Naive B cell (primary cell): ENCODE results near the gene FYN. TPM values are rescaled to one million over a fixed set of nuclear protein-coding genes. Genes with fewer than 3 reads are reported as not detected.

Experiments
- ATAC-seq, 2 donors: fragments of 150-1000 bp; cut with Tn5 transposase; 2 replicates each; pipeline ENCODE4 v1.10.0; 2021; ENCODE audit warnings: low read depth in 2 of 2, mild to moderate bottlenecking in 2 of 2, moderate library complexity in 2 of 2
- DNase-seq: peaks from one replicate; pipeline ENCODE4 v3.0.0; 2022
- H3K27ac Mint-ChIP-seq, 6 donors: one replicate each; pipeline ENCODE4 v1.8.0; 2020 to 2022; ENCODE audit warnings: mild to moderate bottlenecking in 6 of 6, mixed read lengths in 6 of 6, moderate library complexity in 5 of 6, inconsistent platforms in 2 of 6
- H3K27me3 Mint-ChIP-seq, 3 donors: one replicate each; pipeline ENCODE4 v1.8.0; 2021 to 2022; ENCODE audit warnings: mixed read lengths in 3 of 3, mild to moderate bottlenecking in 1 of 3
- H3K36me3 Mint-ChIP-seq, 2 donors: one replicate each; pipeline ENCODE4 v1.8.0; 2020 to 2022; ENCODE audit warnings: mixed read lengths in 2 of 2, inconsistent platforms in 1 of 2, mild to moderate bottlenecking in 1 of 2
- H3K4me1 Mint-ChIP-seq, 3 donors: one replicate each; pipeline ENCODE4 v1.8.0; 2020 to 2022; ENCODE audit warnings: mixed read lengths in 3 of 3, inconsistent platforms in 1 of 3, mild to moderate bottlenecking in 1 of 3, moderate library complexity in 1 of 3
- H3K4me3 Mint-ChIP-seq, 8 donors: one replicate each; pipeline ENCODE4 v1.8.0; 2020 to 2022; ENCODE audit warnings: mild to moderate bottlenecking in 8 of 8, mixed read lengths in 8 of 8, moderate library complexity in 8 of 8, inconsistent platforms in 2 of 8
- H3K9me3 Mint-ChIP-seq, 7 donors: one replicate each; pipeline ENCODE4 v1.8.0; 2020 to 2022; ENCODE audit warnings: mixed read lengths in 7 of 7, mild to moderate bottlenecking in 5 of 7, inconsistent platforms in 2 of 7, moderate library complexity in 1 of 7
- polyA plus RNA-seq, 6 donors: library from polyadenylated mRNA; unstranded; fragments of 300-500 nt; fragmentation: Illumina TruSeq; gene quantifications; one replicate each; pipeline ENCODE4 v1.2.3, GENCODE V29; 2021; ENCODE audit warnings: low read depth in 6 of 6

Gene FYN
- polyA plus RNA-seq, 6 donors from 2014 or later: 53.1 to 94.5 (median 78.7) TPM

DNA sequence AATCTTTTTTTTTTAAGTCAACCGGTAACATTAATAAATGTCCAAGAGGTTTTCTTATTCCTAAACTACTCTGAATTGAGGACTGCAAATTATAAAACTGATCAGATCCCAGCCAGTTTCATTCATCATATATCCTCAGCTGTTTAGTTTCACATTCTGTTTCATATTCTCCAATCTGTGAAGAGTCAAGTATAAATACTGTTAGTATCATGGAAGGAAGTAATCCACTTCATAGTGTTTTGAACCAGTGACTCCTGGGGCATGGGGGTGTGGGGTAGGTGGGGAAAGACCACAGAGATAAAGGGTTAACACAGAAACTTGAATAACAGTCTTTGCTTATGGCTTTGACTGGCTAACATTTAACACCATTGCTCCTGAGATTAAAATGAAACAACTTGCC, 69.9 kb downstream of the FYN start:
- ATAC-seq (peak; percentile 56 to 60), DNase-seq (no peak)
- H3K9me3 Mint-ChIP-seq: no peaks in the 10 kb centered on the region
- H3K27ac Mint-ChIP-seq: peak overlapping the region in 4 of 6 donors; percentile 29 to 59 (median 44)
- H3K4me3 Mint-ChIP-seq: peak overlapping the region in 1 of 8 donors; percentile 2
- peaks cover 43 to 63% (median 54%) of the 10 kb centered on the region in 3 donors for H3K4me1 Mint-ChIP-seq
- H3K27me3 Mint-ChIP-seq: no peaks in the 10 kb centered on the region
- peaks cover 0 to 11% of the 10 kb centered on the region in 2 donors for H3K36me3 Mint-ChIP-seq

DNA sequence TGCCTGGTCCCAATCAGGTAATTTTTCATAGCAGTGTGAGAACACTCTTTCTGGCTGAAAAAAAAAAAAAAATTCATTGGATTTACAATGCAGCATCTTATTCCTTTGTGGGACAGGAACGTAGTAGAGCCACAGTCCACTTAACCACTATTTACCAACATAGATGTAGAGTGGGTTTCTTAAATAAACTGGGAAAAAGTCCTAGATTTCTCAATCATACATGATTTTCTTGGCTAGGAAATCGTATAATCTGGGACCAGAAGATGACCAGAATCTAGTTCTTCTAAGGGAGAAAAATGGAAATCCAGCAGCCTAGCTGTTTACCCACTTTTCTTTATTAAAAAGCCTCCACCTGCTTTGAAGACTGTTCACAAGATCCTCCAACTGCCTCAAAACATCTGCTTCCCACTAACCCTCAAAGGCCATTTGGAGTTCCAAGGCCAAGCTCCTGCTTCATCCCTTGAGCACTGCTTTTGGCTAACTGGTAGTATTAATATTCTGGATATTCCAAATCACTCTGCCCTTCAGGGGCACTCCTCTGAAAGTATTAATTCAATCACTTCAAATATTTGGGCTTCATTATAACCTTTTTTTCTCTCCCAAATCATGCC, 70.4 kb downstream of the FYN start:
- Mint-ChIP-seq H3K4me1 (peaks cover 43 to 57% (median 54%) of the 10 kb centered on the region in 3 donors), H3K27me3 (no peaks in the 10 kb centered on the region), H3K36me3 (peaks cover 0 to 11% of the 10 kb centered on the region in 2 donors), H3K9me3 (no peaks in the 10 kb centered on the region), H3K27ac (peak overlapping the region in 4 of 6 donors; percentile 37 to 61 (median 54)), H3K4me3 (no peak overlapping the region)
- no peak for DNase-seq
- ATAC-seq: no peak

DNA sequence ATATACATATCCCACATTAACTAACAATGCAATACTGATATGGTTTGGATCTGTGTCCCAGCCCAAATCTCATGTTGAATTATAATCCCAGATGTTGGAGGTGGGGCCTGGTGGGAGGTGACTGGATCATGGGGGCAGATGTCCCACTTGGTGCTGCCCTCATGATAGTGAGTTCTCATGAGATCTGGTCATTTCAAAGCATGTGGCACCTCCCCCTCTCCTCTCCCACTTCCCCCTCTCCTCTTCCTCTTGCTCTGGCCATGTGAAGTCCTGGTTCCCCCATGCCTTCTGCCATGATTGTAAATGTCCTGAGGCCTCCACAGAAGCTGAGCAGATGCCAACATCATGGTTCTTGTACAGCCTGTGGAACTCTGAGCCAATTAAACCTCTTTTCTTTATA, 71.2 kb downstream of the FYN start:
- peaks cover 0 to 11% of the 10 kb centered on the region in 2 donors for H3K36me3 Mint-ChIP-seq
- H3K27me3 Mint-ChIP-seq: no peaks in the 10 kb centered on the region
- no peak overlapping the region for H3K4me3 Mint-ChIP-seq
- H3K4me1 Mint-ChIP-seq: peaks cover 43 to 56% (median 48%) of the 10 kb centered on the region in 3 donors
- DNase-seq: no peak
- no peaks in the 10 kb centered on the region for H3K9me3 Mint-ChIP-seq
- H3K27ac Mint-ChIP-seq: peak overlapping the region in 2 of 6 donors; percentile 32 to 63
- no peak for ATAC-seq

DNA sequence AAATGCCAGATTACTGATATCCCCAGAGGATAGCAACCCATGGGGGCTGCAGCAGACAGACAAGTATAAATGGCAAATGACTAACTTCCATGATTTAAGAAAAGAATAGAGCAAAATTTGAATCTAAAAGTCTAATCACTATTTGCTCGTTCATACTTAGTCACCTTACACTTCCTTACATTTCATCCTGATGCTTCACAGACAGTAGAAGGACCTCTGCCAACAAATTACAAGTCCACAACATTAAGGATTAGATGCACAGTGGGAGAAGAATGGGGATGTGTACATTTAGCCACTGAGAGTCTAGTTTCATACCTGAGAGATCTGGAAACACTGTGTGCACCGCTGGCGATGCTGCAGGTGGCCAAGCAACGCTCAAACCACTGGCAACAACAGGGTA, 72.4 kb downstream of the FYN start:
- H3K4me3 Mint-ChIP-seq: no peak overlapping the region
- peaks cover 33 to 45% (median 36%) of the 10 kb centered on the region in 3 donors for H3K4me1 Mint-ChIP-seq
- no peak overlapping the region for H3K27ac Mint-ChIP-seq
- H3K9me3 Mint-ChIP-seq: no peaks in the 10 kb centered on the region
- DNase-seq (no peak), ATAC-seq (no peak)
- H3K36me3 Mint-ChIP-seq: peaks cover 0 to 11% of the 10 kb centered on the region in 2 donors
- no peaks in the 10 kb centered on the region for H3K27me3 Mint-ChIP-seq

DNA sequence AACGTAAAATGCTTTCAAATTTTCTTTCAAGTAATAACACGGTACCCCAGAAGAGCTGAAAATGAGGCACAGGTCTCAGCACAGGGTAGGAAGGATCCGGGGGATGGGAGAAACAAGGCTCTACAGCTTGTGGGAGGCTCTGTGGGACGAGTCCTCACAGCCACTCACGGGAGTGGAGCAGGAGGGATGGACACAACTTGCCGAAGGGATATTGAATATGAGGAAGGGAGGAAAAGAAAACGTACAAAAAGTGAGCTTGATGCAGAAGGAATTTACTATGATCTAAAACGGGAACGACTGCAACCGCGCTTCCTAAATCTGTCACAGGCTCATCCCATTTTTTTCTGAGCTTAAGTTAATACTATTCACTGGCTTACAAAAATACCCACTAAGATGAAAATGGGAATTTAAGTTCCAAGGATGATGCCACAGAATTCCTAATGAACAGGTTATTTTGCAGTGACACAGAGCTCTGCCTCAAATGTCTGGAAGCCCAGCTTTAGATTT, 72.9 kb downstream of the FYN start:
- no peak for DNase-seq
- H3K4me1 Mint-ChIP-seq: peaks cover 31 to 41% (median 31%) of the 10 kb centered on the region in 3 donors
- ATAC-seq: no peak

DNA sequence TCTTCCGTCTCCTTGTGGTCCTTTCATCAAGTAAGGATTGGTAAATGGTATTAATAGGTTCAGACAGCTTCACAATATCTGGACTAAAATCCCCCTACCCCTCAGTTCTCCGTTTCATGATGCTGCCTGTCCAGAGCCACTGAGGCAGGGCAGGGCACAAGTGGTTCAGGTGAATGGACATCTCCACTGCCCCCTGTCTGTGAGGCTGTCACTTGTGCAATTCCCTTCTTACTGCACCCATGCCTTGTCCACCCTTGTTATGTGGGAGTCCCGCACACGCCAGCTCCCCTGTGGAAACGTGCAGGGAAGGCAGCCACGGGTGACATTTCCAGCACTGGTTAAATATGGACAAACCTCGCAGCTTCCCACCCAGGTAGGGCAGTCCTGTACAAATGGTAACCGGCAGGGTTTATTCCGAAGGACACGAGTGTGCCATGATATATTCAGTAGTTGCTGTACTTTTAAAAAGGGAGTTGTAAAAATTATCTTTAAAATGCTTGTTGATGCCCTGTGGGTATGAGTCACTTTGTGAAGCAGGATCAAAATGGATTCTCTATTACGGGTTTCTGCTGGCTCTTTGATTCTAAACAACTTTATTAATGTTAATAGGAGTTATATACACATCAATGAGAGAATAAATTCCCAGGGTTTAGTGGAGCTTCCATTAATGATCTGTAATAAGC, 73.5 kb downstream of the FYN start:
- no peak overlapping the region for H3K4me3 Mint-ChIP-seq
- ATAC-seq: no peak
- no peaks in the 10 kb centered on the region for H3K27me3 Mint-ChIP-seq
- H3K27ac Mint-ChIP-seq: no peak overlapping the region
- H3K36me3 Mint-ChIP-seq: peaks cover 0 to 11% of the 10 kb centered on the region in 2 donors
- no peak for DNase-seq
- peaks cover 29 to 46% (median 32%) of the 10 kb centered on the region in 3 donors for H3K4me1 Mint-ChIP-seq
- no peaks in the 10 kb centered on the region for H3K9me3 Mint-ChIP-seq

More for the DNA sequence above, 72.9 kb downstream of the FYN start:
- H3K27ac Mint-ChIP-seq: peak overlapping the region in 1 of 6 donors; percentile 78
- H3K36me3 Mint-ChIP-seq: peaks cover 0 to 11% of the 10 kb centered on the region in 2 donors
- H3K27me3 Mint-ChIP-seq: no peaks in the 10 kb centered on the region
- no peaks in the 10 kb centered on the region for H3K9me3 Mint-ChIP-seq
- H3K4me3 Mint-ChIP-seq: peak overlapping the region in 1 of 8 donors; percentile 1

DNA sequence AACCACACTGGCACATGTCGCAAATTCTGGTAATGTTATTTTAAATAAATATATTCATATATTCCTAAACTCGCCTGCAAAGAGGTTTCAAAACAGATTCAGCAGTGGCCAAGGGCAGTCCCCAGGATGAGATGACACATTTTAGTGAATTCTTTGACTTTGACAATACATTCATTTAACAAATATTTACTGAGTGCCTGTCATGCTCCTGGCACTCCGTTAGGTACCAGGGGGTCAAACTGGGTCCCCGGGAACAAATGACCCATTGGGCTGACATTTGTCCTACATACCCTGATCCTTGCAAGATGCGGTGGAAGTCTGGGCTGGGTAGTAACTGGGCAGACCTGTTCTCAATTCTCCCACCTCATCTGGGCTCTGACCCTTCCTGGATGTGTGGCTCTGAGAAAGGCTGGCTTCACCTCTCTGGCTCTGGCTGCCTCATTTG, 74.9 kb downstream of the FYN start:
- Mint-ChIP-seq H3K27ac (no peak overlapping the region), H3K27me3 (no peaks in the 10 kb centered on the region), H3K4me3 (no peak overlapping the region), H3K4me1 (peaks cover 22 to 38% (median 30%) of the 10 kb centered on the region in 3 donors), H3K36me3 (peaks cover 0 to 11% of the 10 kb centered on the region in 2 donors), H3K9me3 (no peaks in the 10 kb centered on the region)
- no peak for DNase-seq
- no peak for ATAC-seq

DNA sequence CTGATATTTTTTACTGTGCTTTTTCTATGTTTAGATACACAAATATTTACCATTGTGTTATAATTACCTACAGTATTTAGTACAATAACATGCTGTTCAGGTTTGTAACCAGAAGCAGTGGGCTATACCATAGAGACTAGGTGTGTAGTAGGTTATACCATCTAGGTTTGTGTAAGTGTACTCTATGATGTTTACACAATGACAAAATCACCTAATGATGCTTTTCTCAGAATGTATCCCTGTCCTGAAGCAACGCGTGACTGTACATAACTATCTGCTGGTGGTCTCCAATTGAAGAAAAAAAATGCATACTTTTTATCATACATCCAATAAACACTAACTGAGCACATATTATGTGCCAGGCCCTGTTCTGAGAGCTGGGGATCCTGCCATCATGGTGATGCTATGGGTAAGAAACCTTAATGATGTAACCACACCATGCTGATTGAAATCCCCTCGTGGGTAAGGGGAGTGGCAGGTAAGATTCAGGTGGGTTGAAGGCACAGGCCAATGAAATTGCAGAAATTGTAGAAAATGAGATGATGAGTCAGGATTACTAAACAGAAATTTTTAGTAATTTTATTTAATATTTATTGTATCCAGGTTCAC, 76.8 kb downstream of the FYN start:
- Mint-ChIP-seq H3K9me3 (no peaks in the 10 kb centered on the region), H3K27me3 (no peaks in the 10 kb centered on the region), H3K4me3 (no peak overlapping the region), H3K36me3 (peaks cover 0 to 11% of the 10 kb centered on the region in 2 donors), H3K4me1 (peaks cover 11 to 39% (median 20%) of the 10 kb centered on the region in 3 donors), H3K27ac (peak overlapping the region in 1 of 6 donors; percentile 22)
- ATAC-seq (no peak), DNase-seq (no peak)

DNA sequence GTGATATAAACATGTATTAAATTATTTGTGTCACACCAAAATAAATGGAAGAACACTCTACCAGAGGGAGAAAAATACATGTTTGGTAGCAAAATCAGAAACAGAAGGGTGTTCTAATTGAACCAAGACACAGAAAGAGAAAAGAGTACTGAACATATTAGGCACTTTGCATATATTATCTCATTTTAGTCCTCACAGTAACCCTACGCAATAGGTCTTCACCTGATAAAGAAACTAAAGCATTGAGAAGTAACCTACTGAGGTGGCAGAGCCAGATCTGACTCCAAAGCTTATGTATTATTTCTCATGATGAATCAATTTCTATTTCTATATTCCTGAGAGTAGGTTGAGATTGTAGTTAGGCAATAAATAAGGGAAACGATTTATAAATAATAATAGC, 77.7 kb downstream of the FYN start:
- peaks cover 0 to 6% of the 10 kb centered on the region in 2 donors for H3K36me3 Mint-ChIP-seq
- DNase-seq (no peak), ATAC-seq (no peak)
- peaks cover 11 to 39% (median 23%) of the 10 kb centered on the region in 3 donors for H3K4me1 Mint-ChIP-seq
- H3K27ac Mint-ChIP-seq: no peak overlapping the region
- H3K9me3 Mint-ChIP-seq: no peaks in the 10 kb centered on the region
- H3K4me3 Mint-ChIP-seq: no peak overlapping the region
- H3K27me3 Mint-ChIP-seq: no peaks in the 10 kb centered on the region

DNA sequence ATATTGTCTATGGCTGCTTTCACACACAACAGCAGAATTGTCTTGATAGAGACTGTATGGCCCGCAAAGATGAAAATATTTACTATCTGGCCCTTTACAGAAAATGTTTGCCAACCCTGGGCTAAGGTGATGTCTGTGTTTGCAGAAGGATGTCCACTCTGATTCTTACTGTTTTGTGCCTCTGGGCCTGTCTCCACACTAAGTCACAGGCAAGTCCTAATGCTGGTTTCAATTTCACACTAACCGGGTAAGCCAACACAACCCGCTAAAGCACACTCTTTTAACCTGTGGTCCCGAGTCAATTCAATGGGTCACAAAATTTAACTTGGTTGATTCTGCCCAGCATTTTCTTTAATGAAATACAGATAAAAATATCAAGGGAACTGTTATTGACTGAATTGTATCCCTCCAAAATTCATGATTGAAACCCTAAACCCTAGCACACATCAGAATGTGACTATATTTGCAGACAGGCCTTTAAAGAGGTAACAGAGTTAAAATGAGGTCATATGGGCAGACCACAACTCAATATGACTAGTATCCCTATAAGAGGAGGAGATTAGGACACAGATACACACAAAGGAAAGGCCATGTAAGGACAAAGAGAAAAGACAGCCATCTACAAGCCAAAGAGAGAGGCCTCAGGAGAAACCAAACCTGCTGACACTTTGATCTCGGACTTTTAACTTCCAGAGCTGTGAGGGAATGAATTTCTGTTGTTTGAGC, 78.4 kb downstream of the FYN start:
- ATAC-seq (no peak), DNase-seq (no peak)
- H3K9me3 Mint-ChIP-seq: no peaks in the 10 kb centered on the region
- no peaks in the 10 kb centered on the region for H3K36me3 Mint-ChIP-seq
- H3K27ac Mint-ChIP-seq: peak overlapping the region in 2 of 6 donors; percentile 65 to 76
- peaks cover 11 to 32% (median 19%) of the 10 kb centered on the region in 3 donors for H3K4me1 Mint-ChIP-seq
- no peak overlapping the region for H3K4me3 Mint-ChIP-seq
- H3K27me3 Mint-ChIP-seq: no peaks in the 10 kb centered on the region

DNA sequence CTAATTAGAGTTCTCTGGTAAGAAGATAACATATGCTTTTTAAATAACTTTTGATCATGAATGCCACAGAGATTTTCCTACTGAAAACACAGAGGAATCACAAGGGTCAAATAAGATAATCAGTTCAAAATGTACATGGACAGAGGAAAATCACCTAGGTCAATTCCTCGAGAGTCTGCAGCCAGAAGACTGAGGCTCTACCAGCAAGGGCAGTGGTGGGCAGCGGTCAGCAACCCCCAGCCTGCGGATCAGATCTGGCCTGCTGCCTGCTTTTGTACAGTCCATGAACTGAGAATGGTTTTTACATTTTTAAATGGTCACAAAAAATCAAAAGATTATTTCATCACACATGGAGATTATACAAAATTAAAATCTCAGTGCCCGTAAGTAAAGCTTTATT, 79.0 kb downstream of the FYN start:
- Mint-ChIP-seq H3K27me3 (no peaks in the 10 kb centered on the region), H3K36me3 (no peaks in the 10 kb centered on the region), H3K27ac (peak overlapping the region in 2 of 6 donors; percentile 39 to 76), H3K4me3 (no peak overlapping the region), H3K4me1 (peaks cover 11 to 27% (median 19%) of the 10 kb centered on the region in 3 donors), H3K9me3 (no peaks in the 10 kb centered on the region)
- ATAC-seq (no peak), DNase-seq (no peak)

DNA sequence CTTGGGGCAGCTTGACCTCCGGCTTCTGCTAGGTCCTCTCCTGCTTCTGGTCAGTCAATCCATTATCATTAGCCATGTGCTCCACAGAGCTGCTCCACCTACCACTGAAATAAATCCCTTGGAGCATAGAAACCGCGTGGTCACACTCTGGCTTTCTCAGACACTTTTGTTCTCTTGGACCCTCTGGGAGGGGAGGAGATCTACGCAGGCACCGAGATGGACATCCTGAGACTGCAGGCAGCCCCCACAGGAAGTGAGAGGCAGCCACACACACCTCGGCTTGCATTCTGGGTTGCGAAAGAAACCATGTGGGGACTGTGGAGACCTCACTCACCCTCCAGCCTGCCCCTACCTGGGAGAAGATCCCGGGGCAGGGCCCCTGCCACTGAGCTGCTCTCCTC, 79.5 kb downstream of the FYN start:
- H3K27ac Mint-ChIP-seq: peak overlapping the region in 1 of 6 donors; percentile 39
- no peak for DNase-seq
- no peak for ATAC-seq
- no peaks in the 10 kb centered on the region for H3K27me3 Mint-ChIP-seq
- no peak overlapping the region for H3K4me3 Mint-ChIP-seq
- H3K36me3 Mint-ChIP-seq: no peaks in the 10 kb centered on the region
- no peaks in the 10 kb centered on the region for H3K9me3 Mint-ChIP-seq
- peaks cover 11 to 27% (median 19%) of the 10 kb centered on the region in 3 donors for H3K4me1 Mint-ChIP-seq
